ENCODE results near the gene PIM3. TPM values are rescaled to one million over a fixed set of nuclear protein-coding genes. Genes with fewer than 3 reads are reported as not detected.
A peak's percentile ranks its signal among the peaks of the same experiment; 100 is the strongest.
"Not testable (repeated sequence)": the region's sequence is repeated elsewhere in the genome, so short reads cannot be mapped to it uniquely, and the experiment has no call there.

PIM3 gene
- total RNA-seq, 1 donor from 2014 or later, result 41.4 TPM

DNA sequence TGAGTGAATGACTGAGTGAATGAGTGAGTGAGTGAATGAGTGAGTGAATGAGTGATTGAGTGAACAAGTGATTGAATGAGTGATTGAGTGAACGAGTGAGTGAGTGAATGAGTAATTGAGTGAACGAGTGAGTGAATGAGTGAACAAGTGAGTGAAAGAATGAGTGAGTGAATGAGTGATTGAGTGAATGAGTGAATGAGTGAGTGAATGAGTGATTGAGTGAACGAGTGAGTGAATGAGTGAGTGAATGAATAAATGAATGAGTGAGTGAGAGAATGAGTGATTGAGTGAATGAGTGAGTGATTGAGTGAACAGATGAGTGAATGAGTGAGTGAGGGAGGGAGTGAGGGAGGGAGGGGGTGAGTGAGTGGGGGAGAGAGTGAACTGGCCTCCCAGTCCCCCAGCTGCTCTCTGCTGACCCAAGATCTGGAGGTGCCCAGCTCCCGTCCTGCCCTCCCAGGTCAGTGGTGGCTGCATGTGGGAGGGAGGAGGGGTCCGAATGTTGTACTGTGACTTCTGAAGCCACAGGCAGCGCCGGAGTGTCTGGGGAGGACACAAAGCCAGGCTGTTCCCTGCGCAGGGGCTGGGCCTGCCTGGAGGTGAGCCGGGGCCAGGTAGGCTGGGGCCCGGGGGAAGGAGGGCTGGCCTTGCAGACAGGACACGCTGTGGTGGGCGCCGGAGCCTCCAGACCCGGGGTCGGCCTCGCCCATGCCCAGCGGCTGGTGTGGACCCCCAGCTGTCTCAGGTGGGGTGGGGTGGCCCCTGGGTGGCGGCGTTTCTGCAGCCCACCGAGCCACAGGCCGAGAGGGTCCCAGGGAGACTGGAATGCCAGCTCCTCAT is 17.8 kb upstream of the PIM3 start:
- no peak for DNase-seq (ENCODE audit: low read depth)

DNA sequence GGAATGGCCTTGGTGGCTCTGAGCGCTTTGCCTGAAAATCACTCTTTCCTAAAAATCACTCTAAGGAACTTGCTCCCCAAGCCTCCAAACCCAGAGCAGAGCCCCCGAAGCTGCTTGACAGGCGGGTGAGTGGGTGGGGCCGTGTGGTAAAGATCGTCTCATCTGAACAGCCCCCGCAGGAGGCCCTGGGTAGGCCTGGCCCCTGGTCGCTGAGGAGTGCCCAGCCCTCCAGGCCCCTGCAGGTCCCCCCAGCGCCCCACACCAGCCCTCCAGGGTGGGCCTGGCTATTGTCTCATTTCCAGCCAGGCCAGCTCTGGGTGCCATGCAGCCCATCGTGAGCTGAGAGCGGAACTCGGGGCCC is 17.2 kb upstream of the PIM3 start:
- DNase-seq (ENCODE audit: low read depth), result no peak

DNA sequence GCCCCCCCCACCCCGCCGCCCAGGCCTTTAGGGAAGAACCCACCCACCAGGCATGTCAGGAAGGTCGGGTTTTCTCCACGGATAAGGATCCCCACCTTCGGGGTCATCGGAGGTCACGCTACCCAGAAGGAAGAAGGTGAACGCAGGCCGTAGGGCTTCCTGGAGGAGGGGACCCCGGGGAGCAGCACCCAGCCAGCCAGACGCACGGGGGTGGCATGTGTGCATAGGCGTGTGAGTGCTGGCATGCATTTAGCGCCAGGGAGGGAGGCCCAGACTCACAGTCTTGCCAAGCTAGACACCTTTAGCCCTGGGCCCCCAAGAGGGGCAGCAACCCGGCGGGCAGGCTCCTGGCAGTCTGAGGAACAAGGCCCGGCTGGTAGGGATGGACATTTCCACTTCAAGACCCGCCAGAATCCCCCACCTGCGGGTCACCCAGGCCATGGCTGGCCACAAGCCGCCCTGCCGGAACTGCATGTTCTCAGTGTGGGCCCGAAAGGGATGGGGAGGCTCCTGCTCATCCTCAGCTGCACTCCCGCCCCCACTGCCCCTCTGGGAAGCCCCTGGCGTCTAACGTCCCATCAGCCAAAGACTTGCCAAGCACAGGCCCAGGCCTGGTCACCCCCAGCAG is 16.7 kb upstream of the PIM3 start:
- no peak for DNase-seq (ENCODE audit: low read depth)

DNA sequence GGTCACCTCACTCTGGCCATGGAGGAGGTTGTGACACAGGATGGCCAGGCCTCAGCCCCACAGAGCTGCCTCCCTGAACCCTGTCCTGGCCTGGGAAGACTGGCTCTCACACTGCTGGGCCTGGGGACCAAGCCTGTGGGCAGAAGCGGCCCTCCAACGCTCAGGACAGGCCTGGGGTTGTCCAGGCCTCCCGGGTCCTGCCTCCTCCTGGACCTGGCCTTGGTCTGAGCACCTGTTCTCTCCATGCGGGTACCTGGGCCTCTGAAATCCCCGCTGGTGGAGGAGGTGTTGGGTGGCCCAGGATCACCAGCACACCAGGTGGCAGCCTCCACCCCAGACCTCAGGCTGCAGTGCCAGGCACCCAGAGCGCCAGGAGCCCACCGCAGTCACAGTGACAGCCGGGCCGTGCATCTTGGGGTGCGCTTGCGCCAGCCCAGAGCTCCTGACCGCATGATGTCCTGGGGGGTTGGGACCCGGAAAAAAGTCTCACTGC is 16.1 kb upstream of the PIM3 start:
- no peak for DNase-seq (ENCODE audit: low read depth)

DNA sequence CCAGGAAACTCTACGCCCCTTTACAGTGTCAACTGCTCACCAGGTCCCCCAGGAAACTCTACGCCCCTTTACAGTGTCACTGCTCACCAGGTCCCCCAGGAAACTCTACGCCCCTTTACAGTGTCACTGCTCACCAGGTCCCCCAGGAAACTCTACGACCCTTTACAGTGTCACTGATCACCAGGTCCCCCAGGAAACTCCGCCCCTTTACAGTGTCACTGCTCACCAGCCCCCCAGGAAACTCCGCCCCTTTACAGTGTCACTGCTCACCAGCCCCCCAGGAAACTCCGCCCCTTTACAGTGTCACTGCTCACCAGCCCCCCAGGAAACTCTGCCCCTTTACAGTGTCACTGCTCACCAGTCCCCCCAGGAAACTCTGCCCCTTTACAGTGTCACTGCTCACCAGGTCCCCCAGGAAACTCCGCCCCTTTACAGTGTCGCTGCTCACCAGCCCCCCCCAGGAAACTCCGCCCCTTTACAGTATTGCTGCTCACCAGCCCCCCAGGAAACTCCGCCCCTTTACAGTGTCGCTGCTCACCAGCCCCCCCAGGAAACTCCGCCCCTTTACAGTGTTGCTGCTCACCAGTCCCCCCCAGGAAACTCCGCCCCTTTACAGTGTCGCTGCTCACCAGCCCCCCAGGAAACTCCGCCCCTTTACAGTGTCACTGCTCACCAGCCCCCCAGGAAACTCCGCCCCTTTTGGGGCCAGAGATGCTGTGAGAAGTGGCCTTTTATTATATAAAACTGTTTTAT is 15.4 kb upstream of the PIM3 start:
- DNase-seq (ENCODE audit: low read depth), result not testable (repeated sequence)

DNA sequence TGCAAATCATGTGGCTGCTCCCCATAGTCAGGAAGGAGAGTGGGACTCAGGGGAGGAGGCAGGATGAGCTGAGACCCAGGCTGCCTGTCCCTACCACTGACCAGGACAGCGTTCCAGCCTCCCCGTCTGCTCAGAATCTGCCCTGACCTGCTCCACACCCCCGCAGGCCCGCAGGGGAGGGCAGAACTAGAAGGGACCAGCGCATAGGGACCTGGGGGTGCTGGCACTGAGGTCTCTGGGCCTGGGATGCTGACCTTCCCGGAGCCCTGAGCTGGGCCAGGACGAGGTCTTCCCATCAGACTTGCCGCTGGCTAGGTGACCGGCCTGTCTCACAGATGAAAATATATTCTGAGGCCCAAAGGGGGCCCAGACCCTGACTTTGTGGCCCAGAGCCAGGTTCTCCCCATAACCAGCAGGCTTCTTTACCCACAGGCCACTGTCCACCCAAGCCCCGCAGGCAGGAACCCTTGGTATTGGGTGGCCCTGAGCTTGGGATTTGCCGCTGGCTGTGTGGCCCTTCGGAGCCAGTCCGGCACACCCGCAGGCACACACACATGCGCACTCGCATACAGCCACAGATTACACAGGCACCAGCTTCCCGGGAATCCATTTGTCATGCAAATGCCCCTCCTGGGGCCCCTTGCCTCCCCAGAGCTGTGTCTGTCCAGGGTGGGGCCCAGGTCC is 13.8 kb upstream of the PIM3 start:
- DNase-seq (ENCODE audit: low read depth), result no peak

DNA sequence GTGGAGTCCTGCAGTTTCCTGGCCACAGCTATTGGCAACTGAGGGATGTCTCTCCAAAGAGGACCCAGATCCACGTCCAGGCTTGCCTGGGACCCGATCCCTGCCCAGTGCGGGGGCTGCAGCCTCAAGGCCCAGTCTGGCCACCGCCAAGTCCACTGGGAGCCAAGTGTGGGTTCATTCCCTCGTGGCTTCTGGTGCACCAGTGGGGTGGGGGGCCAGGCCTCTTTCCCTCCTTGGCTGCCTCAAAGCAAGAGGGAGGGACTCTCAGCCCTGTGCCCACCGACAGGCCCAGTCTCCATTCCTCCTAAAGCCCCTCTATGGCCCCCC is 13.3 kb upstream of the PIM3 start:
- DNase-seq (ENCODE audit: low read depth), result no peak

DNA sequence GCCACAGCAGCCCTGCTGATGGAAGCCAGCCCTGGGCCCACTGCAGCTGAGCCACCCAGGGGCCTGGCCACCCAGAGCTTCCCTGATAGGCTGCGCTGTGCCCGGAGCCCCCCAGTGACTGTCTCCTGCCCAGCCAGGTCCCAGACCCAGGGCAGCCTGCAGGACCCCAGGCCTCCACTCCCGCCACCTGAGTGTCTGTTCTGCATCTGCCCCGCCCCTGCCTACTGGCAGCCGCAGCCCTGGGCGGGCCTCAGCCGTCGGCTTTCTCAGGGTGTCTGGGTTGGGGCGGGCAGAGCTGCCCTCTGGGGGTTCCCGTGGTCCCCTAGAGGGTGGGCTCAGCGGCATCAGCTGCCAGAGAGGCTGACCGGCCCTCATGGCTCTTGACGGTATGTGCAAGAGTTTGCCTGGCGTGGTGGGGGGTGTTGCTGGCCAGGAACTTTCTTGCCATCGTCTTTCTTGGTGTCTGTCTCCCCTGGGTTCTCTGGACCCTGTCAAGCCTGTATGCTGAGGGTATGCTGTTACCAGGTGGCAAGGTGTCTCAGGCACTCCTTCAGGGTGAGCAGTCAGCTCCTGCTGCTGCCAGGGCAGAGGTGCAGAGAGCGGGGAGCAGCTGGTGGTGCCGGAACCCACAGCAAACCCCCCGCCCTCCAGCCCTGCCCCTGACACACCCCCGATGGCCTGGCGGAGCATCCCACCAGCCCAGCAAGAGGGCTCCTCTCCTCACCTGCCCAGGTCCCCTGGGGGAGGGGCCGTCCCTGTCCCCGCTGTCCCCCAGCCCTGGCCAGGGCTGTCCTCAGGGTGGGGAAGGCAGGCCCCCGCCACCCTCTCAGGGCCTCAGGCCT is 12.2 kb upstream of the PIM3 start:
- no peak for DNase-seq (ENCODE audit: low read depth)

DNA sequence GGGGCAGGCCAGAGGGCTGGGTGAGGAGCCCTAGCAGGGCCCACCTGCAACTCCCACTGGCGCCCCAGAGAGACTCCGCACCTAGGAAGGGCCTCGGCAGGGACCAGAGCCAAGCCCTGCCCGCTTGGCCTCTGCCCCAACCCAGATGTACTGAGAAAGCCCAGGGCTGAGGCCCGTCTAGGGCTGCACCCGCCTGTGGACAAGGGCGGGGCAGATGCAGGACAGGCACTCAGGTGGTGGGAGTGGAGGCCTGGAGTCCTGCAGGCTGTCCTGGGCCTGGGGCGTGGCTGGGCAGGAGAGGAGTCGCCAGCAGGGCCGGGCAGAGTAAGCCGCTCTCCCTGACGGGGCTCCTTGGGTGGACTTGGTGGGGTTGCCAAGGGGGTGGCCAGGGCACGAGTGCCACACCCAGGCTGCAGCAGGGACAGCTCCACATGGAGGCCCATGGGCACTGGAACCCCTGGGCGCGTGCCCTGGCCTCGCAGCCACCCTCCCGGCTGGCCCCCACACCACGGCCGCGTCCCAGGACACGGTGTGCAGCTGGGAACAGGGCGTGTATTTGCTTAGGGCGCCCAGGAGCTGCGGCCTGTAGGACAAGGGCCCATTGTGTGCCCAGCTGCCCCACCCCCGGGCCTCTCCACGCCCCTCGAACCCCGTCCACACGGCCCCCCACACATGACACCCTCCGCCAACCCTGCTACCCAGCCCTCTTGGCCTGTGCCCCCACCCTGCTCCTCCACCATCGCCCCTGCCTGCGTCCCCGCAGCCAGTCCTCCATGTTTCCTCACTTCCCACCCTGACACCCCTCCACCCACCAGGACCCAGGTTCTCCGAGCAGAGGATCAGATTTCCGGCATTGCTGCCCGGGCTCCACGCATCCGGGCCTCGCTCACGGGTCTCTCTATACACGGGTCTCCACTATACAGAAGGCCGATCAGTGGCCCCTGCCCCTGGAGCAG is 11.3 kb upstream of the PIM3 start:
- no peak for DNase-seq (ENCODE audit: low read depth)

DNA sequence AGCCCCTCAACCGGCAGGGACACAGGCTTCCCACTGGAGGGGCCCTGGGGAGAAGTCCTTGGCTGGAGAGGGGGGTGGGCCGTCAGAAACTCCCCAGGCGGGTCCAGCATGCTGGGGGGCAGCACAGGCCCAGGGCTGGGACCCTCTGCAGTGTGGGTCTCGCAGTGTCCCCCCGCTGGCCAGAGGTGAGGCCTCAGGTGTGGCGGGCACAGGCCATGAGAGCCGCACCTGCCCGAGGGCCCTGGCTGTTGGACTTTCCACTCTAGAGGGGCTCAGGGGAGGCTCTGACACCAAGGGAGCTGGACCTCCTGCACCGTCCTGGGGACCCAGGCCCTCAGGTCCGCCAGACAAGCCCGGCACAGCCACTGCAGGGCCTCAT is 10.7 kb upstream of the PIM3 start:
- DNase-seq (ENCODE audit: low read depth), result no peak

DNA sequence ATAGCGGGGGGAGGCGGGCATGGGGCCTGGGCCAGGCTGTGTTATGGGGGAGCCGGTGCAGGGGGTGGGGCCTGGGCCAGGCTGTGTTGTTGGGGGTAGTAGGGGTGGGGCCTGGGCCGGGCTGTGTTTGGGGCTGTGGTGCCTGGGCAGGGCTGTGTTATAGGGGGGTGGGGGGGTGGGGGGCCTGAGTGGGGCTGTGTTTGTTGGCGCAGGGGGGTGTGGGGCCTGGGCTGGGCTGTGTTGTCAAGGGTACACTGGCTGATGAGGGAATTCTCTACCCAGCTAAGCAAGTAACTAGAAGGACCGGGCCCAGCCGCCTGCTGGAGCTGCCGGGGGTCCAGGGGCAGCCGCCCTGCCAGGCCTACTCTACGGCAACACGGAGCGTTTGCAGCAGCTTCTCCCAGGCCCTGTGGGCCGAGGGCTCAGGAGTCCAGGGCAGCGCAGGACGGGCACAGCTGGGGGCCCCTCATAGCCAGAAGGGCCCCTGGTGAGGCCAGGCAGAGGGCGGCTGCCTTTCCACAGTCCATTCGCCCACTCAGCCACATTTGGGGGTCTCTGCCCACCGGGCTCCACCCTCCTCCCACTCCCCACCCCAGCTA is 10.1 kb upstream of the PIM3 start:
- no peak for DNase-seq (ENCODE audit: low read depth)

DNA sequence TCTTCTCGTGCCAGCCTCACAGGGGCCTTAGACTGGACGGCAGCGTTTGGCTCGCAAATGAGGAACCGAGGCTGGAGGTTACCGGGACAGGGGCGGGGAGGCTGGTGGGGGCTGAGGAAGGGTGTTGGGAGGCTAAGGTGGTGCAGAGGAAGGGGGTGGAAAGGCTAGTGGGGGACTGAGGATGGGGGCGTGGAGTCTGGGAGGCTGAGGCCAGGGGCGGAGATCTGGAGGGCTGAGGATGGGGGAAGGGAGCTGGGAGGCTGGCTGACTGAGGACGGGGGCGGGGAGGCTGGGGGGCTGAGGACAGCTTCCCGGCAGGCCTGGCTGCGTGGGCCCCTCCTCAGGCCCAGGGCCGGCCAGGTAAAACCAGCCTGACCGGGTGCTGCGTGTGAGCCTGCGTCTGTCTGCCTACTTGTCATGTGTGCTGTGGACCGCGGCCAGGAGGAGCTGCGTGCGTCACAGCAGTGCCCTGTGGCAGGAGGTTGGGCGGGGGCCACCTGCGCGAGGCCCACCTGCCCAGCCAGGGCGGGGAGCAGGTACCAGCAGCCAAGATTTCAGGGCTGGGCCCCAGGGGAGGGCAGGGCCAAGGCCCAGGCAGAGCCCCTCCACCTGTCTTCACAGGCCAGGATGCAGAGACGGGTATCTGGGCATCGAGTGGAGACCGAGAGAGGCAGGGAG is 9.4 kb upstream of the PIM3 start:
- no peak for DNase-seq (ENCODE audit: low read depth)

DNA sequence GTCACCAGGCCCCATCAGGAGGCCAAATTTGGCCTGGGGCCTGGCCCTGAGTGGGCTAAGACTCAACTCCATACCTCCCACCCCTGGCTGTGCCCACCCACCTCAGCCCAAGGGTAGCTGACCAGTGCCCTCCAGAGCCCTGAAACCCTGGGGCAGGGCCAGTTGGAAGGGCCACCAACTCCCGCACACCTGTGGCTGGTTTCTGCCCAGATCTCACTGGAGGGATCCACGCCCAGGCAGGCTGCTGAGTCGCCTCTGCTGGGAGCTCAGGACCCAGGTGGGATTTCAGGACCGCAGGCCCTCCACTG is 8.9 kb upstream of the PIM3 start:
- no peak for DNase-seq (ENCODE audit: low read depth)

DNA sequence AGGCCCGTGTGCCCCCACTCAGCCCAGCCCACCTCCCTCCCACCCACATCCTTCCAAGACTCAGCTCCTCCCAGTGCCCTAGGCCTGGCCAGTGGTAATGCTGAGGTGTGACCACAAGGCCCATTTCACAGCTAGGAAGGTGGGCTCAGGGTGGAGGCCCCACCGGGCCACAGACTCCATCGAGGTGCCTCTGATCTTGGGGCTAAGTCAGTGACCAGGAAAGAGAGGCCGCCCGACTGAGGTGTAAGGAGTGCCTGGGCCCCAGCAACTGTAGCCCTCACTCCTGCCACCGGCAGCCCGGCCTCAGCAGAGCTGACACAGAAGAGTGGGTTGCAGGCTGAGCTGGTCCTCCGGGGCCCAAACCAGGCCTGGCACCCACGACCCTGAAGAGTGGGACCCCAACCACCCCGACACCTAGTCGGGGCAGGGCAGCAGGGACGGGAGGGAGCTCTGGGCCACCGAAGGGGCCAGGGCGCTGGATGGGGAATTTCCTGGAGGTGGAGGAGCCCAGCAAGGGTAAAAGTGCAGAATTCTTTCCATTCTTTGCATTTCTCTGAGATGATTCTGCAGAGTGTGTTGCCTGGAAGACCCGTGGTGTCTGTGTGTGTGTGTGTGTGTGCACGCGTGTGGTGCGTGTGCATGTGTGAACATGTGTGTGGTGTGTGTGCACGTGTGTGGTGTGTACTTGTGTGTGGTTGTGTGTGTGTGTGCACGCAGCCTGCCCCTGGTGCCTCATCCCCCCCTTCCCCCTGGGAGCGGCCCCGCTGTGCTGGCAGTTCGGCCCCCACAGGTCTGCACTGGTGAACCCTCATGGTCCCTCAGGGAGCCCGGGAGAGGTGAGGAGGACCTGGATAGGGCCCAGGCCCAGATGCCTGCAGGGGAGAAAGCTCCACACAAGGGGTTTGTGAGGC is 8.3 kb upstream of the PIM3 start:
- DNase-seq (ENCODE audit: low read depth), result no peak

DNA sequence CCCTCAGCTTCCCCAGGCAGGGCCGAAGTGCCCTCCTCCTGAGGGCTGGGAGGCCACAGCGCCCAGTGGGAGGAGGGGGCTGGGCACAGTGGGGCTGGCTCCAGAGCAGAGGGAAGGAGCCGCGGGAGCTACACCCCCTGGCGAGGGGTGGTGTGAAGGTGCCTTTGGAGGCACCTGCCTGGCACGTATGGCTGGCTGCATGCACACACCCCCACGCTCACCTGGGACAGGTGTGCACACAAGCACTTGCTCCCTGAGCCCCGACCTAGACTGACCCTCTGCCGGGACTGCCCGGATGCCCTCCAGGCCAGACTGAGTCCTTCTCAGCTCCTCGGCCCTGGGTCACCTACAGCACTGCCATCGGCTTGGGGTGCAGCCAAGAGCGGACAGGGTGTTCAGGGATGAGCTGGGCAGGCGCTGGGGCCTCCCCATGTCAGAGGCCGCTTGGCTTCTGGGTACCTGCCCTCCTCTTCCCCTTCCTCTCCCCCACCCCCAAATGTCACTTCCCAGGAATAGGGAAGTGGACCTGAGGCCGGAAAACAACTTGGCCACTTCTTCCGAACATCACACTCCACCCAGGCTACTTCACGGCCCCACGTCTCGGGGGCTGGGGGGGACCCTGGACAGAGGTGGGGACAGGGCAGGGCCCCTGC is 7.4 kb upstream of the PIM3 start:
- DNase-seq (ENCODE audit: low read depth), result no peak

DNA sequence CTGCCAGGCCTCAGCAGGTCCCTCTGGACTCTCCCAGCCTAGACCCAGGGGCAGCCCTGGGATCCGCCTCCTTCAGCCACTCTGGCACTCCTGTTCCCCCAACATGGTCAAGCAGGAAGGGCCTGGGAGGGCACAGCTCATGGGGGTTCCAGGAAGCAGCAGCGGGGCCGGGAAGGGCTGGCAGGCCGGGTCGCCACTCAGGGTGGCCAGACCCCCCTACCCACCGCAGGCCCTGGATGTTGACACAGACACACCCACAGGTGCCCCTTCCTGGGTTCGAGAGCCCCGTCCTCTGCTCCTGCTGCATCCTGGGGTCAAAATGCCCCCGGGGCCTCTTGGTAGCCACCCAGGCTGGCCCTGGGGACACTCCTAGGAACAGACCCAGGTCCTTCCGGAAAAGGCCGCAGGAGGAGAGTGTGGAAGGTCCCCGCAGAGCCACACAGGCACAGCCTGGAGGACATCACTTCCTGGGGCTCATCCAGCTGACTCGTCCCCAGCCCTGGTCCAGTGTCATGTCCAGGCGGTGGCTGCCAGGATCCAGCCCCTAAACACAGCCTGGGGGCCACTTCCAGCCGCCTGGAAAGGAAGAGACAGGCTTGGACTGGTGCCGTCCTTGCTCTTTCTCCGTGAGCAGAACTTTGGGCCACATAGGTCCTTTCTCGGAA is 6.8 kb upstream of the PIM3 start:
- DNase-seq (ENCODE audit: low read depth), result peak; percentile 33

DNA sequence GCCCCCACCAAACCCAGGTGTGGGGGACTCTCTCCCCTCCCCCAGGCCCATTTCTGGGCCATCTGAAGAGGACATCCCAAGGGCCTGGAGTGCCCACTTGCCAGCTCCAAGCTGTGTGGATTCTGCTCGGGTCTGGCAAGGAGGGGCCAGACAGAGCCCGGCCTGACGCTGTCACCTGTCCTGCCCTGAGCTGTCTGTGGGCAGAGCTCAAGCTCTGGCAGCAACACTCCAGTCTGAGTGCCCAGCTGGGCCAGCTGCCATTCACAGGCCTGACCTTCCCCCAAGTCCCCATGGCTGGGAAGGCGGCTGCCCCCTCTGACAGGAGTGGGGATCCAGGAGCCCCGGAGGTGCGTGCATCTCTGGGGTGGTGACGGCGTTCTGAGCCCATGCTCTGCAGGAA is 6.2 kb upstream of the PIM3 start:
- peak; percentile 82 for DNase-seq (ENCODE audit: low read depth)

Data from myocyte (in vitro differentiated cells).